Neural cell (in vitro differentiated cells): Measurements from ENCODE around the gene TRMT13. TPM values are rescaled to one million over a fixed set of nuclear protein-coding genes. Genes with fewer than 3 reads are reported as not detected.

Experiments used
- H2AFZ ChIP-seq: fragments of 200-600, 300-800 bp; sonication (generic), shearing (Covaris generic); 2 replicates; pipeline ENCODE4 v1.6.0; 2014; ENCODE audit warnings: low read depth, mild to moderate bottlenecking, antibody characterized with exemption, low read length, moderate library complexity
- H3F3A ChIP-seq: fragments of 200-600 bp; shearing (Covaris generic); 2 replicates; pipeline ENCODE4 v1.6.1; 2016; ENCODE audit warnings: mild to moderate bottlenecking, moderate library complexity, mixed read lengths, antibody characterized with exemption, low read length; ENCODE audit not compliant: insufficient read depth, poor library complexity, severe bottlenecking
- H3K27ac ChIP-seq: fragments of 200-600, 300-800 bp; sonication (generic), shearing (Covaris generic); 2 replicates; pipeline ENCODE4 v1.5.1; 2014; ENCODE audit warnings: mild to moderate bottlenecking, low read length, moderate library complexity
- H3K27me3 ChIP-seq: fragments of 300-800, 200-600 bp; sonication (generic), shearing (Covaris generic); 2 replicates; pipeline ENCODE4 v1.6.0; 2014; ENCODE audit warnings: mild to moderate bottlenecking, low read depth, low read length, moderate library complexity; ENCODE audit not compliant: insufficient read depth
- H3K36me3 ChIP-seq: fragments of 300-800, 200-600 bp; sonication (generic), shearing (Covaris generic); 2 replicates; pipeline ENCODE4 v1.5.1; 2014; ENCODE audit warnings: mild to moderate bottlenecking, antibody characterized with exemption, low read length, moderate library complexity; ENCODE audit not compliant: insufficient read depth
- H3K4me2 ChIP-seq: fragments of 300-800, 200-600 bp; sonication (generic), shearing (Covaris generic); 2 replicates; pipeline ENCODE4 v1.6.0; 2014; ENCODE audit warnings: mild to moderate bottlenecking, low read length
- H3K4me3 ChIP-seq: fragments of 300-800, 200-600 bp; sonication (generic), shearing (Covaris generic); 2 replicates; pipeline ENCODE4 v1.5.1; 2014; ENCODE audit warnings: mild to moderate bottlenecking, low read length, moderate library complexity
- H3K79me2 ChIP-seq: fragments of 200-600 bp; shearing (Covaris generic); replicated peaks from 2 replicates; pipeline ENCODE4 v1.6.0; 2014; ENCODE audit warnings: mild to moderate bottlenecking, low read length, moderate library complexity; ENCODE audit not compliant: insufficient read depth
- H3K9ac ChIP-seq: fragments of 300-800, 200-600 bp; sonication (generic), shearing (Covaris generic); 2 replicates; pipeline ENCODE4 v1.6.1; 2016; ENCODE audit warnings: mild to moderate bottlenecking, low read length, mixed read lengths
- H3K9me2 ChIP-seq: fragments of 200-600 bp; shearing (Covaris generic); 2 replicates; pipeline ENCODE4 v1.6.1; 2016; ENCODE audit warnings: mild to moderate bottlenecking, low read length, mixed read lengths; ENCODE audit not compliant: insufficient read depth
- H3K9me3 ChIP-seq: fragments of 200-600, 300-800 bp; sonication (generic), shearing (Covaris generic); 2 replicates; pipeline ENCODE4 v1.6.1; 2016; ENCODE audit warnings: mild to moderate bottlenecking, mixed run types, low read length, moderate library complexity, mixed read lengths
- H4K20me1 ChIP-seq: fragments of 200-600 bp; shearing (Covaris generic); 2 replicates; pipeline ENCODE4 v1.6.1; 2016; ENCODE audit warnings: mild to moderate bottlenecking, mixed run types; ENCODE audit not compliant: insufficient read depth
- EP300 ChIP-seq: fragments of 450-650 bp; conservative IDR thresholded peaks from 2 replicates; pipeline ENCODE4 v1.6.1; 2014; ENCODE audit warnings: antibody characterized with exemption, mild to moderate bottlenecking, moderate library complexity; ENCODE audit not compliant: poor library complexity, severe bottlenecking
- EZH2 ChIP-seq: fragments of 200-600, 300-800 bp; shearing (Covaris generic), sonication (generic); IDR thresholded peaks from 2 replicates; pipeline ENCODE4 v1.6.1; 2014; ENCODE audit warnings: antibody characterized with exemption, low read length, borderline replicate concordance, mild to moderate bottlenecking; ENCODE audit not compliant: insufficient read depth, poor library complexity, severe bottlenecking
- MXI1 ChIP-seq: fragments of 450-650 bp; conservative IDR thresholded peaks from 2 replicates; pipeline ENCODE4 v1.6.1; 2014; ENCODE audit warnings: antibody characterized with exemption, mild to moderate bottlenecking; ENCODE audit not compliant: poor library complexity, severe bottlenecking
- POLR2AphosphoS5 ChIP-seq: IDR thresholded peaks from 2 replicates; pipeline ENCODE4 v1.6.1; 2012
- RAD21 ChIP-seq: fragments of 450-650 bp; conservative IDR thresholded peaks from 2 replicates; pipeline ENCODE4 v1.6.1; 2014; ENCODE audit warnings: antibody characterized with exemption, mild to moderate bottlenecking, moderate library complexity
- SMC3 ChIP-seq: fragments of 450-650 bp; conservative IDR thresholded peaks from 2 replicates; pipeline ENCODE4 v1.6.1; 2014; ENCODE audit warnings: antibody characterized with exemption, mild to moderate bottlenecking, moderate library complexity; ENCODE audit not compliant: poor library complexity
- TAF1 ChIP-seq: IDR thresholded peaks from 2 replicates; pipeline ENCODE4 v1.6.1; 2012; ENCODE audit warnings: low read depth
- polyA plus RNA-seq: library from polyadenylated mRNA; depleted of rRNA; stranded (reverse); fragments of >200 nt; gene quantifications from 2 replicates; pipeline ENCODE4 v1.2.3, GENCODE V29; 2014
- TF ChIP-seq, protein P1 (sequence below): fragments of 450-650 bp; IDR thresholded peaks from 2 replicates; pipeline ENCODE4 v1.5.1; 2014; ENCODE audit warnings: antibody characterized with exemption, mild to moderate bottlenecking, moderate library complexity; ENCODE audit not compliant: poor library complexity, severe bottlenecking
- TF ChIP-seq, protein P2 (sequence below): IDR thresholded peaks from 2 replicates; pipeline ENCODE4 v1.6.1; 2012; ENCODE audit warnings: borderline replicate concordance

The TRMT13 gene
- polyA plus RNA-seq, 1 donor from 2014 or later, result 56.6 TPM

DNA sequence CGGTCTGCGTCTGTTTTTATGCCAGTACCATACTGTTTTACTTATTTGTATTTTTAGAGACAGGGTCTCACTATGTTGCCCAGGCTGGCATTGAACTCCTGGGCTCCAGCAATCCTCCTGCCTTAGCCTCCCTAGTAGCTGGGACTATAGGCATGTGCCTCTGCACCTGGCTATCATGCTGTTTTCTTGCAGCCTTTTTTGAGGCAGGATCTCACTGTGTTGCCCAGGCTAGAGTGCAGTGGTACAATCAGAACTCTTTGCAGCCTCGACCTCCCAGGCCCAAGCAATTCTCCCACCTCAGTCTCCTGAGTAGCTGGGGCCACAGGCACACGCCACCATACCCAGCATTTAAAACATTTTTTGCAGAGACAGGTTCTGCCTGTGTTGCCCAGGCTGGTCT lies 50.4 kb downstream of the TRMT13 start:
- Histone ChIP-seq H3K9me3 (no peaks in the 10 kb centered on the region), H4K20me1 (no peaks in the 10 kb centered on the region), H3K4me3 (no peak overlapping the region), H3K36me3 (no peaks in the 10 kb centered on the region), H3K79me2 (no peaks in the 10 kb centered on the region), H3K9me2 (no peaks in the 10 kb centered on the region), H3K4me2 (no peak overlapping the region), H3K27ac (no peak overlapping the region), H3K9ac (no peak overlapping the region), H3F3A (no peaks in the 10 kb centered on the region), H3K27me3 (no peaks in the 10 kb centered on the region), H2AFZ (no peak overlapping the region)
- TF ChIP-seq, protein P1, sequence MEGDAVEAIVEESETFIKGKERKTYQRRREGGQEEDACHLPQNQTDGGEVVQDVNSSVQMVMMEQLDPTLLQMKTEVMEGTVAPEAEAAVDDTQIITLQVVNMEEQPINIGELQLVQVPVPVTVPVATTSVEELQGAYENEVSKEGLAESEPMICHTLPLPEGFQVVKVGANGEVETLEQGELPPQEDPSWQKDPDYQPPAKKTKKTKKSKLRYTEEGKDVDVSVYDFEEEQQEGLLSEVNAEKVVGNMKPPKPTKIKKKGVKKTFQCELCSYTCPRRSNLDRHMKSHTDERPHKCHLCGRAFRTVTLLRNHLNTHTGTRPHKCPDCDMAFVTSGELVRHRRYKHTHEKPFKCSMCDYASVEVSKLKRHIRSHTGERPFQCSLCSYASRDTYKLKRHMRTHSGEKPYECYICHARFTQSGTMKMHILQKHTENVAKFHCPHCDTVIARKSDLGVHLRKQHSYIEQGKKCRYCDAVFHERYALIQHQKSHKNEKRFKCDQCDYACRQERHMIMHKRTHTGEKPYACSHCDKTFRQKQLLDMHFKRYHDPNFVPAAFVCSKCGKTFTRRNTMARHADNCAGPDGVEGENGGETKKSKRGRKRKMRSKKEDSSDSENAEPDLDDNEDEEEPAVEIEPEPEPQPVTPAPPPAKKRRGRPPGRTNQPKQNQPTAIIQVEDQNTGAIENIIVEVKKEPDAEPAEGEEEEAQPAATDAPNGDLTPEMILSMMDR, result no peak
- TF ChIP-seq SMC3 (no peak), EZH2 (no peak), TAF1 (no peak), RAD21 (no peak), POLR2AphosphoS5 (no peak), MXI1 (no peak), EP300 (no peak)
- TF ChIP-seq, protein P2, sequence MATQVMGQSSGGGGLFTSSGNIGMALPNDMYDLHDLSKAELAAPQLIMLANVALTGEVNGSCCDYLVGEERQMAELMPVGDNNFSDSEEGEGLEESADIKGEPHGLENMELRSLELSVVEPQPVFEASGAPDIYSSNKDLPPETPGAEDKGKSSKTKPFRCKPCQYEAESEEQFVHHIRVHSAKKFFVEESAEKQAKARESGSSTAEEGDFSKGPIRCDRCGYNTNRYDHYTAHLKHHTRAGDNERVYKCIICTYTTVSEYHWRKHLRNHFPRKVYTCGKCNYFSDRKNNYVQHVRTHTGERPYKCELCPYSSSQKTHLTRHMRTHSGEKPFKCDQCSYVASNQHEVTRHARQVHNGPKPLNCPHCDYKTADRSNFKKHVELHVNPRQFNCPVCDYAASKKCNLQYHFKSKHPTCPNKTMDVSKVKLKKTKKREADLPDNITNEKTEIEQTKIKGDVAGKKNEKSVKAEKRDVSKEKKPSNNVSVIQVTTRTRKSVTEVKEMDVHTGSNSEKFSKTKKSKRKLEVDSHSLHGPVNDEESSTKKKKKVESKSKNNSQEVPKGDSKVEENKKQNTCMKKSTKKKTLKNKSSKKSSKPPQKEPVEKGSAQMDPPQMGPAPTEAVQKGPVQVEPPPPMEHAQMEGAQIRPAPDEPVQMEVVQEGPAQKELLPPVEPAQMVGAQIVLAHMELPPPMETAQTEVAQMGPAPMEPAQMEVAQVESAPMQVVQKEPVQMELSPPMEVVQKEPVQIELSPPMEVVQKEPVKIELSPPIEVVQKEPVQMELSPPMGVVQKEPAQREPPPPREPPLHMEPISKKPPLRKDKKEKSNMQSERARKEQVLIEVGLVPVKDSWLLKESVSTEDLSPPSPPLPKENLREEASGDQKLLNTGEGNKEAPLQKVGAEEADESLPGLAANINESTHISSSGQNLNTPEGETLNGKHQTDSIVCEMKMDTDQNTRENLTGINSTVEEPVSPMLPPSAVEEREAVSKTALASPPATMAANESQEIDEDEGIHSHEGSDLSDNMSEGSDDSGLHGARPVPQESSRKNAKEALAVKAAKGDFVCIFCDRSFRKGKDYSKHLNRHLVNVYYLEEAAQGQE, result no peak

DNA sequence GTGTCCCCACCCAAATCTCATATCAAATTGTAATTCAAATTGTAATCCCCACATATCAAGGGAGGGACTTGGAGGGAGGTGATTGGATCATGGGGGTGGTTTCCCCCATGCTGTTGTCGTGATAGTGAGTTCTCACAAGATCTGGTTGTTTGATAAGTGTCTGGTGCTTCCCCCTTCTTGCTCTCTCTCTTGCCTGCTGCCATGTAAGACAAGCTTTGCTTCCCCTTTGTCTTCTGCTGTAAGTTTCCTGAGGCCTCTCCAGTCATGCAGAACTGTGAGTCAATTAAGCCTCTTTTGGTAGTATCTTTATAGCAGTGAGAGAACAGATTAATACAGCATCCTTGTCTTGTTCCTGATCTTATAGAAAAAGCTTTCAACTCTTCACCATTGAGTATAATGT lies 51.6 kb downstream of the TRMT13 start:
- Histone ChIP-seq H4K20me1 (no peaks in the 10 kb centered on the region), H3K27ac (no peak overlapping the region), H3K4me3 (no peak overlapping the region), H3K9ac (no peak overlapping the region), H2AFZ (no peak overlapping the region), H3K27me3 (no peaks in the 10 kb centered on the region), H3K9me2 (no peaks in the 10 kb centered on the region), H3F3A (no peaks in the 10 kb centered on the region), H3K9me3 (no peaks in the 10 kb centered on the region), H3K4me2 (no peak overlapping the region), H3K36me3 (no peaks in the 10 kb centered on the region), H3K79me2 (no peaks in the 10 kb centered on the region)
- TF ChIP-seq, protein P2, result no peak
- TF ChIP-seq SMC3 (no peak), EP300 (no peak), TAF1 (no peak), MXI1 (no peak), RAD21 (no peak), POLR2AphosphoS5 (no peak), EZH2 (no peak)
- TF ChIP-seq, protein P1, result no peak
